Lower lobe of right lung (tissue), 2 donors: ENCODE measurements around the gene MPPED2. TPM values are rescaled to one million over a fixed set of nuclear protein-coding genes. Genes with fewer than 3 reads are reported as not detected.

Experiments
- ATAC-seq, 2 donors: fragments of 200-7000 bp; cut with Tn5 transposase; one replicate each; pipeline ENCODE4 v1.9.1; 2020 to 2022; ENCODE audit warnings: mild to moderate bottlenecking in 2 of 2, moderate library complexity in 2 of 2
- DNase-seq: peaks from one replicate; pipeline ENCODE4 v3.0.0-alpha.2; 2020
- H3K27ac ChIP-seq: fragments of 200-600 bp; one replicate; pipeline ENCODE4 v1.8.0; 2022
- H3K27me3 ChIP-seq: fragments of 200-600 bp; one replicate; pipeline ENCODE4 v1.8.0; 2022; ENCODE audit warnings: low read depth
- H3K36me3 ChIP-seq: fragments of 200-600 bp; one replicate; pipeline ENCODE4 v1.8.0; 2022; ENCODE audit warnings: mild to moderate bottlenecking
- H3K4me1 ChIP-seq: fragments of 200-600 bp; one replicate; pipeline ENCODE4 v1.8.0; 2022
- H3K4me3 ChIP-seq: fragments of 200-600 bp; one replicate; pipeline ENCODE4 v1.8.0; 2022; ENCODE audit warnings: mild to moderate bottlenecking
- H3K9me3 ChIP-seq: fragments of 200-600 bp; one replicate; pipeline ENCODE4 v1.8.0; 2022
- CTCF ChIP-seq: fragments of 200-600 bp; IDR thresholded peaks from one replicate; pipeline ENCODE4 v1.8.0; 2022; ENCODE audit warnings: antibody characterized with exemption, mild to moderate bottlenecking
- intact Hi-C: fragments of 100-400 bp; cut with DNase I; formaldehyde crosslinking; loops from one replicate; pipeline ENCODE4 v1.11.0; 2022
- total RNA-seq: library from RNA; stranded (reverse); fragmentation: NEBNext Ultra II Directional; extraction: Animal tissue kit (Norgen Biotek cat#: 25700); gene quantifications from one replicate; pipeline ENCODE4 v1.2.1, GENCODE V29; 2021
- donor health status: DM: no; HTN: yes; CAD: no; lungs with severe emphysema.

The MPPED2 gene
- total RNA-seq, 1 donor from 2014 or later = 1.5 TPM

DNA sequence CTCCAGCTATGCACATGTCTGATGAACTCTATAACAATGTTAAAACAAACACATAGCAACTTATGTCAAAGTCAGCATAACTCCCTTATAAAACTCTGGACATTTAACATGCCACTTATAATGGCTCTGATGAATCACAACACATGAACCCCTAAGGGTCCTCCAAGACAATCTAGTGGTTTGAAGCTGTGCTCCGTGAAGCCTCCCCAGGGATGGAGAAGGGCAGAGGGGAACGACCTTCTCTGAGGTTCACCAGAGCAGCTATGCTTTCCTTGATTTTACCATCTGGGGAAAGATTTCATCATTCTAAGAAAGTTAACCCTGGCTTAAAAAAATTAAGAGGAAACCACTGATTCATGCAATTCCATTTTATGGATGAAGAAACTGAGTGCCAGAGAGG lies 84.4 kb downstream of the MPPED2 start:
- TF ChIP-seq CTCF = no peak
- Histone ChIP-seq H3K9me3 (no peaks in the 10 kb centered on the region), H3K36me3 (no peaks in the 10 kb centered on the region), H3K4me3 (no peak overlapping the region), H3K27me3 (no peaks in the 10 kb centered on the region), H3K27ac (no peak overlapping the region), H3K4me1 (no peaks in the 10 kb centered on the region)
- no peak for ATAC-seq
- intact Hi-C loops = no loop called here
- DNase-seq = no peak

DNA sequence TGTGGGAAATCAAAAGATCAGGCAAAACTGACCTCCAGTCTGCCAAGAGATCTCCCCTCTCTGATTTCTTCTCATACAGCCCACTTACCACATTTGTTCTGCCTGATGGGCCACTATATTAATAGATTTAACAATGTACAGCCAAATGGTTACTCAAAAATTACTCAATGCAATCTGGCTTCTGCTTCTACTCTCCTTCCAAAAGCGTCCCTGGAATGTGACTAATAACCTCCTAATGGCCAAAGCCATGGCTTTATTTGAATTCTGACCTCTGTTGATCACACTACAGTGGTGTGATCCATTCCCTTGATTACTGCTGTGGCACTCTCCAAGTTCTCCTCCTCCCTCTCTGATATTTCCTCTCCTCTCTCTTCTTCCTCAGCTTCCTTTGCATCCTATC lies 86.2 kb downstream of the MPPED2 start:
- no peak overlapping the region for H3K27ac ChIP-seq
- no peaks in the 10 kb centered on the region for H3K27me3 ChIP-seq
- no peaks in the 10 kb centered on the region for H3K9me3 ChIP-seq
- no peak for TF ChIP-seq CTCF
- no peaks in the 10 kb centered on the region for H3K4me1 ChIP-seq
- no peak overlapping the region for H3K4me3 ChIP-seq
- intact Hi-C loops = no loop called here
- no peak for ATAC-seq
- DNase-seq = no peak
- H3K36me3 ChIP-seq = no peaks in the 10 kb centered on the region

GRCh38 chr11:30497600-30497999 lies 88.6 kb downstream of the MPPED2 start:
- Histone ChIP-seq H3K4me3 (no peak overlapping the region), H3K36me3 (no peaks in the 10 kb centered on the region), H3K27ac (no peak overlapping the region), H3K4me1 (no peaks in the 10 kb centered on the region), H3K27me3 (no peaks in the 10 kb centered on the region), H3K9me3 (no peaks in the 10 kb centered on the region)
- intact Hi-C loops = no loop called here
- DNase-seq (no peak), ATAC-seq (no peak)
- TF ChIP-seq CTCF = no peak

- Histone ChIP-seq H3K4me1 (no peaks in the 10 kb centered on the region), H3K9me3 (no peaks in the 10 kb centered on the region), H3K36me3 (no peaks in the 10 kb centered on the region), H3K27me3 (no peaks in the 10 kb centered on the region), H3K4me3 (no peak overlapping the region), H3K27ac (no peak overlapping the region)
- DNase-seq (no peak), ATAC-seq (no peak)
- intact Hi-C loops = no loop called here
- no peak for TF ChIP-seq CTCF
These were observed 89.2 kb downstream of the MPPED2 start for GRCh38 chr11:30496935-30497334.

DNA sequence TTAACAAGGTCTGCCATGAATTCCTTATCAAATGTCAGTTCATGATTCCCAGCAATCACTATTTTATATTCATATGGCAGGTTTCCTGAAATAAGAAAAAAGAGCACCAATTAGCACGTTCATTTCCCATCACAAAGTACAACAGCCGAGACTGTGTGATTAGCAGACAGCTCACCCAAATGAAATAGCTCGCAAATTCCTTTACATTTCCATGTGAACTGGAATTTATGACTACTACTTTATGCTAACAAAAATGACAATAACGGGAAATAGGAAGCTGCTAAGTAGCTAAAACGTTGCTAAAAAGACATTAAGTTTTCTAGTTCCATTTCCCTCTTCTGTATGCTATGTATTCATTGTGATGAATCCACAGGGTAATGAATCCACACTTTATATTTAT lies 90.7 kb downstream of the MPPED2 start:
- no peak for DNase-seq
- Histone ChIP-seq H3K27ac (no peak overlapping the region), H3K27me3 (no peaks in the 10 kb centered on the region), H3K4me3 (no peak overlapping the region), H3K4me1 (no peaks in the 10 kb centered on the region), H3K9me3 (no peaks in the 10 kb centered on the region), H3K36me3 (no peaks in the 10 kb centered on the region)
- TF ChIP-seq CTCF = no peak
- intact Hi-C loops = no loop called here
- ATAC-seq = no peak

GRCh38 chr11:30489511-30489910 lies 96.6 kb downstream of the MPPED2 start:
- intact Hi-C loops = no loop called here
- TF ChIP-seq CTCF = no peak
- DNase-seq = no peak
- Histone ChIP-seq H3K27ac (no peak overlapping the region), H3K4me3 (no peak overlapping the region), H3K4me1 (peaks cover 18% of the 10 kb centered on the region), H3K9me3 (no peaks in the 10 kb centered on the region), H3K27me3 (no peaks in the 10 kb centered on the region), H3K36me3 (no peaks in the 10 kb centered on the region)
- no peak for ATAC-seq
